ENCODE results near the gene DUOX1.

- no peak for TF ChIP-seq EZH2 (IDR thresholded peaks at IDR 0.05; ENCODE audit: insufficient read depth, low read length)
- no peak for TF ChIP-seq CTCF (IDR thresholded peaks at IDR 0.05; ENCODE audit: insufficient read depth, low read depth, low read length)
Observed at GRCh38 chr15:45203182-45203581, 73.4 kb downstream of the DUOX1 start.

All from astrocyte (in vitro differentiated cells and primary cell).